ENCODE results near the gene IDH2.

GRCh38 chr15:90058308-90058707 is 44.0 kb downstream of the IDH2 start:
- no peak for TF ChIP-seq CTCF (IDR thresholded peaks at IDR 0.05; ENCODE audit: low read depth, low read length, poor library complexity, severe bottlenecking)
- TF ChIP-seq EZH2phosphoT487 (IDR thresholded peaks at IDR 0.05; ENCODE audit: borderline replicate concordance, low read length) = no peak
